HG03439 (cell line): ENCODE data around the gene BRD3.

Source experiments
- ATAC-seq: cut with Tn5 transposase; IDR thresholded peaks from one replicate; pipeline ENCODE4 v1.9.1; 2021; ENCODE audit warnings: mild to moderate bottlenecking, moderate library complexity; ENCODE audit not compliant: unreplicated experiment

BRD3 gene

DNA sequence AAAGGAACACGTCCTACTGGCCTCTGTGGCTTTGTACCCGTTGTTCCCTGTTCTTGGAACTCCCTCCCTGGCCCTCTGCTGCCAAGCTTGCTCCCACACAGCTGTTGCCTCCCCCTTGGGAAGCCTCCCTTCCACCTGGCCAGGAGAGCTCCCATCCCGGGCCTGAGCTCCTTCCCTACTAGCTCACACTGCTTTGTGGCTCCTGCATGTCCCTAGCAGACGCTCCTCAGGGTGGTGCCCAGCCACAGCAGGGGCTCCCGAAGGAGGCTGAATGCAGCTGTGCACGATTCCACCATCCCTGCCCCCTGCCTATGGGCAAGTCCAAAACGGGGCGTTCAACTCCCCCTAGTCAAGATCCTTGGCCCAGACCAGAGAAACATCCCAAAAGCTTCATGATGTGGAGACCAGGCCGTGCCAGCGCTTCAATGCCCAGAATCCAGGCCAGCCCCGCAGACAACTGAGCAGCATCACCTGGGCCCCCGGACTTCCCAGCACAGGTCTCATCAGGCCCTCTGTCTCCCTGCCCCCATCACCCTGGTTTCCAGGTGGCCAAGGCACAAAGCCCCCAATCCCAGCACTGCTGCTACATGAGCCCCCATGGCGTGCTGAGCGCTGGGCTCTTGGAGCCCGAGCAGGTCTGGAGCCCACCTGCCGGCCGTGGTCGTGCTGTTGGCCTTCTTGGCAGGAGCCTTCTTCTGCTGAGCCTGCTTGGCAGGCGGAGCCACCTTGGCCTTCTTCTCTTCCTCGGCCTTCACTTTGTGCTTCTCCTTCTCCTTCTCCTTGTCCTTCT, 28.2 kb downstream of the BRD3 start:
- no peak for ATAC-seq

DNA sequence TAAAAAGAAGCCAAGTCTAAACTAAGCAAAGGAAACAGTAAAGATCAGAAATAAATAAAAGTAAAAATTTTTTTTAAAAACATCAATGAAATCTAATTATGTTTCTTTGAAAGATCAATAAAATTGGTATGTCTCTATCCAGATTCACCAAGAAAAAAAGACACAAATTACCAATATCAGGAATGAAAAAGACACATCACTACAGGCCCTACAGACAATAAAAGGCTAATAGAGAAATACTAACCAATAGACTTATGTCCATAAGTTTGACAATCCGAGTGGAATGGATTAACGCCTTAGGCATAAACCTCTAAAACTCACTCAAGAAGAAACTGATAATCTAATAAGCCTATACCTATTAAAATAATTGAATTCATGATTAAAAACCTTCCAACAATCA, 30.2 kb downstream of the BRD3 start:
- no peak for ATAC-seq

DNA sequence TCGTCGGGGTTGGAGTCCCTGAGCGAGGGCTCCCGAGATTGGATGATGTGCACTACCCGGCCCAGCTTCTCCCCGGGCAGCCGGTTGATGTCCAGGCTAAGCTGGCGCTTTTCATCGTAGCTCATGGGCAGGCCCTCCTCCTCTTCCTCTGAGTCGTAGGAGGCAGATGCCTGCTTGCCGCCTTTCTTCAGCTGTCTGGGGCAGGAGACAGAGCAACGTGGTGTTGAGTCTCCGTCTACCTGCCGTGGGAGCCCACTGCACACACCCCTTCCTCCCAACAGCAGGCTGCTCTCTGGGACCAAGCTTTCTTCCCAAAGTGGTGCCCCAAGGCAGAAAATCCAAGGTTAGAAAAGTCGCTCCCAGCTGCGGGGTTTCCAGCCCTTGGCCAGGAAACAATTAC, 31.7 kb downstream of the BRD3 start:
- no peak for ATAC-seq

DNA sequence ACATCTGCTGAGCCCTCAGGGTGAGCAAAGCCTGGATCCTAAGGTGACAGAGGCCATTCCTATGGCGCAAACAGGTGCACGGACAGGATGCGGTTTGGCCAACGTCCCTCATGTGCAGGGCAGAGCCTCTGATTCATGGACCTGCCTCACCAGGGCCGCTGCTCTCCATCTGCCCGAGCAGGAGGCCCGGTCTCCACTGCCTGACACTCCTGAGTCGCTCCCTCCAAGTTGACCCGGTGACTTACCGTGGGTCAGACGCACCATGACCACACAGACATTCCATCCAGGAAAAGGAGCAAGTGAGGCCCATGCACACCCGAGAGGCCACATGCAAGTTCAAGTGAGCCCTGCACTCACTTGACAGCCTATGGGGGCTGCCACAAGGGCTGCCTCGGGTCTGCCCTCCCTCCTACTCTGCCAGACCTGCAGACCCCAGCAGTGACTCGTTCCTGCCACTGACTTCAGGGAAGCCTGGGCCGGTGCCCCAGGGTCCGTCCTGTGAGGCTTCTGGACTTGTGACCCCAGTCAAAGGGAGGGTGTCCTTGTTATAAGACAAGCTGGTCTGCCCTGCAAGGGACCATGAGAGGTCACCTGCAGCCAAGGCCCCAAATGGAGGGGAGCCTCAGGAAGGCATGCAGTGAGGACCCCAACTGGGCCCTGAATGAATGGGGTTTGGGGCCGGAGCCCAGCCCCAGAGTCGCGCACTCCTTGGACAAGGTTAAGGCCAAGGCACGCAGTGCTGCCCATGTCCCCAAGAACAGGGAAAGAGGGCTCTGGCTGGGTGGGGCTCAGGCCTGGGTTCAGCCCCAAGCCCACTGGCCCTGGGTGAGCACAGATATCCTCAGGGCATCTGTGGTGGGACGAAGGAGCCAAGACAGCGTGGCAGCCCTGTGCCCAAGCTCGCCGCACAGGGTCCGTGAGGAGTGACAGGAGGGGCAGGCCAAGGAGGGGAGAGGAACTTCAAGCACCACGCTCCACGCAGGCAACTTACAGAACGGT, 32.5 kb downstream of the BRD3 start:
- ATAC-seq: no peak

GRCh38 chr9:134034215-134035040, 33.4 kb downstream of the BRD3 start:
- ATAC-seq: no peak

- ATAC-seq: no peak
Observed at GRCh38 chr9:134033516-134034214, 34.2 kb downstream of the BRD3 start.

- ATAC-seq: no peak
Observed at GRCh38 chr9:134032456-134033222, 35.2 kb downstream of the BRD3 start.

GRCh38 chr9:134031783-134032182, 36.0 kb downstream of the BRD3 start:
- no peak for ATAC-seq

DNA sequence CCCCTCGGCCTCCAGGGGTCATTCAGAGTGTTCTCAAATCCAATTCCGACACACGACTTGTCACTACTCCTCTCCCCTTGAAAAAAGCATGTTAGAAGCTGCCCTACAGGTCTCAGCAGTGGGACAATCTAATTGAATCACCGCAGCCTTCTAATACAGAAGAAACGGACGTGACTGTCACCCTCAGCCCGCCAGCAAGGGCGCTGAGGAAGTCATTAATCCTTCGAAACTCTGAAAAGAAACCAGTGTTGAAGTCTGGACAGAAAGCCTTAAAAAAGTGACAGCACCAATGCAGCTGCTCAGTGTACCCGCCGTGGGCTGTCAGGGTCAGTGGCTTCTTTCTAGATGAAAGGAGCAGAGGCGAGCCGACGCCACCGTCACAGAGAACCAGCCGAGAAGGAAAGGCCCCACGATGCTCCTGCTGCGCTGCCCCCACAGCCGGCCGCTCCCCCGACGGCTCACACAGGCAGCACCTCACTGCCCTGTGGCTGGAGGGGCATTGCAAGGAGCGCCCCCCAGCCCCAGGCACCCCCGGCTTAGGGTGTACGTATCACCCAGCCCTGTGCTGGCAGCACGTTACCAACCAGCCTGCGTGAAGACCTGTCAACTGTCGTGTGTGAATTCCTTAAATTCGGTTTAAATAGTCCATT, 36.9 kb downstream of the BRD3 start:
- ATAC-seq: no peak

DNA sequence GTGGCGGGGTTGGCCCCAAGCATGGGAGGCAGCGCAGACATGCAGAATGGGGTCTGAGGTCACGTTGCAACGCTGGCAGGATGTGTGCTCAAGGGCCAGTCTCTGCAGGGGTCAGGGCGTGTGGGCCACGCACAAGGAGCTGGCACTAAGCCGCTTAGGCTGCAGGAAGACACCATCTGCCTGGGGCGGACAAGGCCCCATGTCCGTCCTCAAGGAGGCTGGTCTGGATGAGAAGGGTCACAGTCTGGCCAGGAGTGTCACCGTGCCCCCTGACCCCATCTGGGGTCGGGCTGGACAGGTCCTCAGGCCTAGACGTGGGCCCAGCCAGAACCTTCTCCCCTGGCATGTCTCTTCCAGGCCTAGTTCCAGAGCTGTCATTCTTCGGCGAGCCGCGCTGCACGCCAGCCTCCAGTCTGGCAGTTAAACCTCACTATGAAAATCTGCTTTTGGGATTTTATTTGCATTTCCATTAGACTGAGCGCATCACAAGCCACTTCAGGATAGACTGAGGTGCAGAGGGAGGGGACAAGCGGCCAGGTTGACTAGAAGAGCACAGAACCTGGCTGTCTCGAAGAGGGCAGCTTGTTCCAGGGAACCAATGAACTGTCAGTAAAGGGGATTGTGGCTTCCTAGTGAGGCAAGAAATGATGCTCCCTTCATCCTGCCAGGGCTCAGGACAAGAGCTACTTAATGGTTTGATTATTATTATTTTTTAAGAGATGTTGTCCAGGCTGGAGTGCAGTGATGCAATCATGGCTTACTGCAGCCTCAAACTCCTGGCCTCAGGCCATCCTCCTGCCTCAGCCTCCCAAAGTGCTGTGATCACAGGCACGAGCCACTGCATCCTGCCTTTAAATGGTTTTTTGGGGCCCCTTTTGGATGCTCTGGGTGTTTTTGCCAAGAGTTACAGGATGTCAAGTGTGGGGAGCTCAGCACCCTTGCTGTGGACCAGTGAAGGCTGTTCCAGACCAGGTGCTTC, 38.3 kb downstream of the BRD3 start:
- ATAC-seq: no peak

GRCh38 chr9:134028575-134029247, 39.1 kb downstream of the BRD3 start:
- no peak for ATAC-seq

- ATAC-seq: no peak
Observed at GRCh38 chr9:134028076-134028475, 39.8 kb downstream of the BRD3 start.

- no peak for ATAC-seq
Observed at GRCh38 chr9:134027561-134027960, 40.3 kb downstream of the BRD3 start.

DNA sequence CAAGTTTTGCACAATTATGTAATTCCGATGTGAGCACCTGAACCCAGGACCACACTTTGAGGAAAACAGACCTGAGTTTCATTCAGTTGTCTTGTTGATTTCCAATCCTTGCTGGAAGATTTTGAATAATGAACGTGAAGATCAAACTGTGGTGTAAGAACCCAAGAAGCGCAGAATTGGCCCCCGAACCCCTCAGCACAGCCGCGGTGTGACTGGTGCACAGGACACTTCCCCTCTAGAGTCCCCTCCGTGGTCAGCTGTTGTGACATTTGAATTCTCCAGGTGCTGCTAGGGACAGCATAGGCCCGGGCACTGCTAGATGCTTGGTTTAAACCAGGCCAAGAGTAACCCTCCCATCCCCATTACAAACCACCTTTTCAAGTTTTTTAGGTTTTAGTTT, 40.8 kb downstream of the BRD3 start:
- no peak for ATAC-seq

GRCh38 chr9:134026581-134026980, 41.2 kb downstream of the BRD3 start:
- no peak for ATAC-seq

- peak; percentile 40 for ATAC-seq
Observed at GRCh38 chr9:134025606-134026541, 42.0 kb downstream of the BRD3 start.
